Upper lobe of right lung (tissue), 1 donor: ENCODE results near the gene LENG8. TPM values are rescaled to one million over a fixed set of nuclear protein-coding genes. Genes with fewer than 3 reads are reported as not detected.

Experiments used
- ATAC-seq: fragments of 200-7000 bp; cut with Tn5 transposase; one replicate; pipeline ENCODE4 v1.9.1; 2020; ENCODE audit warnings: mild to moderate bottlenecking, moderate library complexity
- DNase-seq: peaks from one replicate; pipeline ENCODE4 v3.0.0-alpha.2; 2020
- H3K27ac ChIP-seq: fragments of 200-600 bp; one replicate; pipeline ENCODE4 v1.8.0; 2022
- H3K27me3 ChIP-seq: fragments of 200-600 bp; one replicate; pipeline ENCODE4 v1.8.0; 2022; ENCODE audit warnings: mild to moderate bottlenecking
- H3K36me3 ChIP-seq: fragments of 200-600 bp; one replicate; pipeline ENCODE4 v1.8.0; 2022
- H3K4me1 ChIP-seq: fragments of 200-600 bp; one replicate; pipeline ENCODE4 v1.8.0; 2022
- H3K4me3 ChIP-seq: fragments of 200-600 bp; one replicate; pipeline ENCODE4 v1.8.0; 2022; ENCODE audit warnings: mild to moderate bottlenecking
- H3K9me3 ChIP-seq: fragments of 200-600 bp; one replicate; pipeline ENCODE4 v1.8.0; 2022
- CTCF ChIP-seq: fragments of 200-600 bp; IDR thresholded peaks from one replicate; pipeline ENCODE4 v1.8.0; 2022; ENCODE audit warnings: antibody characterized with exemption
- intact Hi-C: fragments of 100-400 bp; cut with DNase I; formaldehyde crosslinking; loops from one replicate; pipeline ENCODE4 v1.11.0; 2022
- total RNA-seq: library from RNA; stranded (reverse); fragmentation: NEBNext Ultra II Directional; extraction: Animal tissue kit (Norgen Biotek cat#: 25700); gene quantifications from one replicate; pipeline ENCODE4 v1.2.1, GENCODE V29; 2021
- donor health status: DM: no; HTN: yes; CAD: no; lungs with severe emphysema.

The LENG8 gene
- total RNA-seq, 1 donor from 2014 or later: 191 TPM

- H3K27me3 ChIP-seq: peaks cover 58% of the 10 kb centered on the region
- intact Hi-C loops: no loop called here
- DNase-seq (no peak), ATAC-seq (no peak)
- H3K4me1 ChIP-seq: peaks cover 16% of the 10 kb centered on the region
- no peak overlapping the region for H3K4me3 ChIP-seq
- no peak overlapping the region for H3K27ac ChIP-seq
- no peaks in the 10 kb centered on the region for H3K36me3 ChIP-seq
- no peaks in the 10 kb centered on the region for H3K9me3 ChIP-seq
- no peak for TF ChIP-seq CTCF
Measured at GRCh38 chr19:54429176-54429495, 19.9 kb upstream of the LENG8 start.

- H3K36me3 ChIP-seq: no peaks in the 10 kb centered on the region
- intact Hi-C loops: no loop called here
- no peak for ATAC-seq
- no peak overlapping the region for H3K27ac ChIP-seq
- peaks cover 52% of the 10 kb centered on the region for H3K27me3 ChIP-seq
- TF ChIP-seq CTCF: no peak
- H3K4me1 ChIP-seq: peaks cover 16% of the 10 kb centered on the region
- DNase-seq: no peak
- no peaks in the 10 kb centered on the region for H3K9me3 ChIP-seq
- no peak overlapping the region for H3K4me3 ChIP-seq
Measured at GRCh38 chr19:54429545-54430227, 19.3 kb upstream of the LENG8 start.

- no peaks in the 10 kb centered on the region for H3K9me3 ChIP-seq
- peaks cover 46% of the 10 kb centered on the region for H3K27me3 ChIP-seq
- peak overlapping the region; percentile 26 for H3K4me3 ChIP-seq
- H3K27ac ChIP-seq: no peak overlapping the region
- DNase-seq (no peak), ATAC-seq (peak; percentile 64)
- intact Hi-C loops: no loop called here
- no peaks in the 10 kb centered on the region for H3K36me3 ChIP-seq
- no peak for TF ChIP-seq CTCF
- peaks cover 20% of the 10 kb centered on the region for H3K4me1 ChIP-seq
Measured at GRCh38 chr19:54430306-54431254, 18.4 kb upstream of the LENG8 start.

GRCh38 chr19:54431255-54431838 is 17.7 kb upstream of the LENG8 start:
- Histone ChIP-seq H3K36me3 (no peaks in the 10 kb centered on the region), H3K4me3 (no peak overlapping the region), H3K27ac (no peak overlapping the region), H3K9me3 (no peaks in the 10 kb centered on the region), H3K4me1 (peaks cover 20% of the 10 kb centered on the region), H3K27me3 (peaks cover 38% of the 10 kb centered on the region)
- DNase-seq: peak; percentile 83
- TF ChIP-seq CTCF: no peak
- peak; percentile 37 for ATAC-seq
- intact Hi-C loops: no loop called here

GRCh38 chr19:54432144-54432738 is 16.8 kb upstream of the LENG8 start:
- no peak overlapping the region for H3K4me3 ChIP-seq
- peaks cover 20% of the 10 kb centered on the region for H3K4me1 ChIP-seq
- intact Hi-C loops: no loop called here
- no peaks in the 10 kb centered on the region for H3K36me3 ChIP-seq
- no peaks in the 10 kb centered on the region for H3K9me3 ChIP-seq
- no peak for TF ChIP-seq CTCF
- no peak overlapping the region for H3K27ac ChIP-seq
- ATAC-seq (no peak), DNase-seq (no peak)
- peaks cover 33% of the 10 kb centered on the region for H3K27me3 ChIP-seq
